Stimulated activated naive CD8-positive, alpha-beta T cell treated with anti-CD3 and anti-CD28 coated beads, Interleukin-15, Interleukin-2, amounts not matched to agents 100 ng/mL and 50 ng/mL, for 24 hours (primary cell): Measurements from ENCODE around the gene ILKAP.
A peak's percentile ranks its signal among the peaks of the same experiment; 100 is the strongest.

ENCODE experiments used
- H3K27ac Mint-ChIP-seq: one replicate; pipeline ENCODE4 v1.8.0; 2021; ENCODE audit warnings: mild to moderate bottlenecking, mixed read lengths
- H3K27me3 Mint-ChIP-seq: one replicate; pipeline ENCODE4 v1.8.0; 2021; ENCODE audit warnings: mixed read lengths
- H3K36me3 Mint-ChIP-seq: one replicate; pipeline ENCODE4 v1.8.0; 2021; ENCODE audit warnings: low read depth, mixed read lengths
- H3K4me1 Mint-ChIP-seq: one replicate; pipeline ENCODE4 v1.8.0; 2021; ENCODE audit warnings: low read depth, mixed read lengths
- H3K4me3 Mint-ChIP-seq: one replicate; pipeline ENCODE4 v1.8.0; 2021; ENCODE audit warnings: mild to moderate bottlenecking, mixed read lengths
- H3K9me3 Mint-ChIP-seq: one replicate; pipeline ENCODE4 v1.8.0; 2021; ENCODE audit warnings: mixed read lengths

The ILKAP gene

DNA sequence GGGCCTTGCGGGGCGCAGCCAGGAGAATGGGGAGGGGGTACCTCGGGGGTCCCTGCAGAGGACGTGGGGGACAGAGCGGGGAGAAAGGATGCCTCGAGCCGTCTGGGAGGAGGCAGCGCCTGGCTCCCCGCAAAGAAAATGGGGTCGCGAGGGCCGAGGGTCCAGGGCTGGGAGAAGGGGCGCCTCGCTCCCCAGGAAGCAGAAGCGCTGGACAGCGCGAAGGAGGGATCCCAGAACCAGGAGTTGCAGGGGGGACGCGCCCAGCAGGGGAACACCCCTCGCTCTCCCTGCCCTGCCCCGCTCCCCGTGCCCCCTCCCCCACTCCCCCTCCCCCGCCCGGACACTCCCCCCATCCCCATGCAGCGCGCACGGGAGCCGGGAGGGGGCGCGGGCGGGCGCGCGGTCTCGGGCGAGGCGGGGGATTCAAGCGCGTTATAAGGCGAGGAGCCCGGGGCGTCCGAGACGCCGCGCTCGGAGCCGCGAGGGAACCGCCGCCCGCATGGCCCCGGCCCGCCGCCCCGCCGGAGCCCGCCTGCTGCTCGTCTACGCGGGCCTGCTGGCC lies 44.9 kb downstream of the ILKAP start, which contains the start of gene ERFE:
Gene ERFE, plus strand, starts transcription at position 462 of the 562 bp plus-strand sequence. Its CDS starts 38 bp downstream, at position 500.
- Mint-ChIP-seq H3K4me3 (peak within 1 kb of the TSS; percentile 60), H3K27ac (no peak within 1 kb of the TSS), H3K4me1 (peaks cover 8% of the 10 kb centered on the region), H3K27me3 (peaks cover 15% of the 10 kb centered on the region), H3K9me3 (no peaks in the 10 kb centered on the region), H3K36me3 (no peaks in the 10 kb centered on the region)

DNA sequence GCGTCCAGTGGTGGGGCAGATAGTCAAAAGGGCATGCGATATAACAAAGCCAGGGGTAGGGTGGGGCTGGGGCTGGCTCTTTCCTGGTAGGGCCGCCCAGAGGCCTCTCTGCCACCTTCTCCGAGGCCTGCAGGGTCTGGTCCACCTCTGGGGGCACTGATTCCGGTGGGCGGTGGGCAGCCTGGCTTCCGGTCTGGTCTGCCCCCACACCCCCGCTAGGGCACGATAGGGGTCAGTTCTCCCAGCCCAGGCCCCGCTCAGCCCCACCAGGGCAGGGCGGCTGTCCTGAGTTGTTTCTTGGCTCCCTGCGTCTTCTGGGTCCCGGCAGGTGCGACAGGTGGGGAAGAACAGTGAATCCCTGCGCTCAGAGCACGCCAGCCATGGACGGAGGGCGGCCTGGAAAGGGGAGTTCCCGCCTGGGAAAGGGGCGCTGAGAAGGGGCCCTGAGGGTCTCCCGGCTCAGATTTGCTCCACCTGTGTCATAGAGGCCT lies 45.4 kb downstream of the ILKAP start:
- peaks cover 8% of the 10 kb centered on the region for H3K4me1 Mint-ChIP-seq
- no peaks in the 10 kb centered on the region for H3K9me3 Mint-ChIP-seq
- H3K27ac Mint-ChIP-seq, result no peak overlapping the region
- no peak overlapping the region for H3K4me3 Mint-ChIP-seq
- H3K36me3 Mint-ChIP-seq, result no peaks in the 10 kb centered on the region
- peaks cover 12% of the 10 kb centered on the region for H3K27me3 Mint-ChIP-seq

DNA sequence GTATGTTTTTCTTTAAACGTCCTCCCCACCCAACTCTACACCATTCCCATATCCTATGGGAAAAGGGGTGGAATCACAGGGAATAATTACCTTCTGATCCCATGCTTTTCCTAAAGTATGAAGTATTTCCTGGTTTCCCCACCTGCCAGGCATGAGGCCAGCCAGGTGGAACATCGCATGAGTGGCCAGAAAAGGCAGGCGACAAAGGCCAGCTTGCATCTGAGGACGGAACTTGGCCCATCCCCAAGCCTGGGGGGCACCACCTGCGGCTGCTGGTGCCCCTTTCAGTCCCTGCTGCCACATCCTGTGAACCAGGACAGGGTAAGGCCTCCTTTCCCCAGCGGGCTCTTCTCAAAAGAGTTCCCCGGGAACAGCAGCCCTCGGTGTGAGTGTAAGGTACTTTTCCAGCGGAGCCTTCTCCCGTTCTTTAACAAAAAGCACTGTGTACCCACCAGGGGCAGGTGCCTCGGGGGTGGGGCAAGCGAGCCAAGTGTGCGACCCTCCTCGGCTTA lies 45.9 kb downstream of the ILKAP start:
- no peaks in the 10 kb centered on the region for H3K9me3 Mint-ChIP-seq
- H3K27ac Mint-ChIP-seq, result no peak overlapping the region
- H3K4me1 Mint-ChIP-seq, result peaks cover 8% of the 10 kb centered on the region
- peaks cover 9% of the 10 kb centered on the region for H3K27me3 Mint-ChIP-seq
- no peaks in the 10 kb centered on the region for H3K36me3 Mint-ChIP-seq
- no peak overlapping the region for H3K4me3 Mint-ChIP-seq

DNA sequence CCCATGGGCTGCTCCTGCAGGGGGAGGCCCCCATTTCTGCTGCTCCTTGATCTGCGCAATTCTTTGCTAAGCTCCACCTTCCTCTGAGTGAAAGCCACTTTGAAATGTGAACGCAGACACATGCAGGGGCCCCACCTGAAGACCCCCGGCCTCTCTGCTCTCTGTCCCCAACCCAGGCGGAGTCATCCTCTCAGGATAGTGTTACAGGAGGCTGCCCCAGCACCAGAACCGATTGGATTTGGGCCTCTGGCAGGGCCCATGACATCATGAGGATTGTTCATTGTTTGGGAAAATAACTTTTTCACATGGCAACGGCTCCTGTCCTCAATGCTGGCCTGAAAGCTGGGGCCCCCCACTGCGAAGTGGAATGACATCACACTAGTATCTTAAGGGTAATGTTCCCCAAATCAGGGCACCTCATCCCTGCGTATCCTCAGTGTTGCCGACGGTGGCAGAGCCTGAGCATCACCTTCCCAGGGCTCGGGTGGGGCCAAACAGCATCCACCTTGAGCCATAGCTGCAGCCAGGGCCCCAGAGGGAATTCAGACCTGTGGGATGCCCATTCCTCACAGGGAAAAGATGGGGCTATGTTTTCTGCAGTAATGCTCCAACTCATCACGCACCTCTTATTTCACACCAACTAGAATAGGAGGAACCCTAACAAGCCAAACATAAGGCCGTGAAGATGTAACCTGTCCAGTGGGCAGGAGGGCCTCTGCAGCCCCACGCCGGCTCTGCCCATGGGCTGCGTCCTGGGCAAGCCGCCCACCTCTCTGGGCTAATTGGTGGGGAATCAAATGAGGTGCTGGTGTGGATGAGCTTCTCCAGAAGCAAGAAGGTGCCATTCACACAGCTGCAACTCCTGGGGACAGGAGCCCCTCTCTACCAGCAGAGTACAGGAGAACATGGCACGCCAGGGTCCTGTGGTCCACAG lies 47.5 kb downstream of the ILKAP start:
- Mint-ChIP-seq H3K9me3 (no peaks in the 10 kb centered on the region), H3K27me3 (peaks cover 9% of the 10 kb centered on the region), H3K27ac (no peak overlapping the region), H3K4me3 (no peak overlapping the region), H3K4me1 (peaks cover 8% of the 10 kb centered on the region), H3K36me3 (no peaks in the 10 kb centered on the region)

DNA sequence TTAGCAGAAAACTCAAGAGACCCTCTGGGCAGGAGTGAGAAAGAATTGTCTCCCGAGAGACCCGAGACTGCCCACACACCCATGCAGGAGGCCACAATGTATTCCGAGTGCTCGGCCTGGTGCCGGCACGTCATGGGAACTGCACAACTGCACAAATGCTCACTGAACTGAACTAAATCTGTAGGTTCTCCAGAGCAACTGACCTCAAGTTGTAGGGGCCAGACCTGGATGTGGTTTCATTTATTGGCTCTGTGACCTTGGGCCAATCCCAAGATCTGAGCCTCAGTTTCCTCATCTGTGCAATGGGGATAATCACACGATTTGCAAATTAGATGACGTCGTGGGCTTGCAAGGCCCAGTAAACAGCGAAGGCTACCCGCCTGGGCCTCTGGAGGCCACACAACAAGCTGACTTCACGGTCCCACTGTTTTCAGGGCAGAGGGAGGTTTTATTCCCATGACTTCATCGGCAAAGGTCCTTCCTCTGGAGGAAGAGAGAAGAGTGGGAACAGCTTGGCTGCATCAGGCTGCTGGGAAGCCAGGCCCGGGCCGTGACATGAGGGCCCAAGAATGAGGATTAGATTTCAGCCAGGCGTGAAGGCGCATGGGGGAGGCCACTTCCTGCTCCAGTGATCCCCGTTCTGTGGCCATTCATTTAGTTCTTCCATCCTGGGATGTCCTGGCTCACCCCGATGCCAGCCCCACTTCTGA lies 48.3 kb downstream of the ILKAP start:
- Mint-ChIP-seq H3K36me3 (no peaks in the 10 kb centered on the region), H3K27me3 (peaks cover 6% of the 10 kb centered on the region), H3K4me3 (no peak overlapping the region), H3K27ac (no peak overlapping the region), H3K9me3 (no peaks in the 10 kb centered on the region), H3K4me1 (peaks cover 4% of the 10 kb centered on the region)

DNA sequence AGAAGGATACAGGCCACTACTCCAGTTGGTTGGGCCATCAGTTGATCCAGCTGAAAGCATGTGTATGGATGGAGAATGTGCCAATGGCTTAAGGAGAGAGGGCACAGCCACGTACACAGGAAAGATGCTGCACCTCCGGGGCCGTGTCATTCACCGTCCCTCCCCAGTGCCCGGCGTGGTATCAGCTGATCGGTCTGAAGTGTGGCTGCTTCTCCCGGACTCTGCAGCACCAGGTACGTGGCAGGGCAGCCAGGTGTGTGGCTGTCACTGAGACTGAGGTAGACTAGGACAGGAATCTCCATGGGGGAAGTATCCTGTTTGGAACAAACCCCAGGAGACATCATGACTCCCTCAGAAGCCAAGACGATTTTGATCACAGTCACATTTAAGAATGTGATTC lies 48.9 kb downstream of the ILKAP start:
- no peak overlapping the region for H3K27ac Mint-ChIP-seq
- peaks cover 5% of the 10 kb centered on the region for H3K27me3 Mint-ChIP-seq
- H3K9me3 Mint-ChIP-seq, result no peaks in the 10 kb centered on the region
- no peaks in the 10 kb centered on the region for H3K36me3 Mint-ChIP-seq
- peaks cover 4% of the 10 kb centered on the region for H3K4me1 Mint-ChIP-seq
- H3K4me3 Mint-ChIP-seq, result no peak overlapping the region

DNA sequence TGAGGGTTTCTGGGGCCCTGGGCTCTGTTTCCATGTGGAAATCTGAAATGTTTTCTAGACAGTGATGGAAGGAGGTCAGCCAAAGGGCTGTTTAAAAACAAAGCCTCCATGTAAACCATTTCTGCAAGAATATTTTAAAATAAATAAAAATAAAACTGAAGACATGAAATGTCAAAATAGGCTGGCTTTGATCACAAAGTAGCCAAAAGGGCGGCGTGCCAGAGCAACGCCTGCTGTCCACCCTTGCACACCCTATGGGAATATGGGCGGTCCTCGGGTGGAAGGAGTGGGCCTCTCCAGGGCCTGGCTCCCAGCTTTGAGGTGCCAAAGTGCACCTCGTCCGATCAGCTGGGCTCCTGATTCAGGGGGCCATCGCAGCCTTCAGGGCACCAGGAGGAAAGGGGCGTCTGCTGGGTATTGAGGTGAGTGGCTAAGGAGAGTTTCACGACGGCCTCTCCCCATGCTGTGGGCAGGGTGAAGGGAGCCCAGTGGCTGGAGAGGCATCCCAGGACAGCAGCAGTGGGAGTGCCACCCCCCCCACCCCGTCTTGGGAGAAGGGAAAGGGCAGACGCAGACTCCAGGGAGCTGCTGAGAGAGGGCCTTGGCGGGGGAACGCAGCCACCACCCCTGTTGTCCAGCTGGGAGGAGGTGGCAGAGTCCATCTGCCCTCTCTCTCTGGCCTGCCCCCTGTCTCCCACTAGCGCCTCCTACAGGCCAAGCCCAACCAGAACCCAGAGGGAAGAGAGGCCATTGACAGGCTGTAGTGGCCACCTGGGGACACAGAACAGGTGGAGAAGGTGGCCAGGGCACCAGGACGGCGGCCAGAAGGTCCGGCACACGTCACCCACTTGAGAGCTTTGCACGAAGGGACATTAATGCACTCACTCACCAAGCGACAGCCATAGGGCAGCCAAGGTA lies 50.5 kb downstream of the ILKAP start:
- Mint-ChIP-seq H3K27ac (no peak overlapping the region), H3K36me3 (no peaks in the 10 kb centered on the region), H3K9me3 (no peaks in the 10 kb centered on the region), H3K4me1 (no peaks in the 10 kb centered on the region), H3K4me3 (no peak overlapping the region), H3K27me3 (no peaks in the 10 kb centered on the region)

DNA sequence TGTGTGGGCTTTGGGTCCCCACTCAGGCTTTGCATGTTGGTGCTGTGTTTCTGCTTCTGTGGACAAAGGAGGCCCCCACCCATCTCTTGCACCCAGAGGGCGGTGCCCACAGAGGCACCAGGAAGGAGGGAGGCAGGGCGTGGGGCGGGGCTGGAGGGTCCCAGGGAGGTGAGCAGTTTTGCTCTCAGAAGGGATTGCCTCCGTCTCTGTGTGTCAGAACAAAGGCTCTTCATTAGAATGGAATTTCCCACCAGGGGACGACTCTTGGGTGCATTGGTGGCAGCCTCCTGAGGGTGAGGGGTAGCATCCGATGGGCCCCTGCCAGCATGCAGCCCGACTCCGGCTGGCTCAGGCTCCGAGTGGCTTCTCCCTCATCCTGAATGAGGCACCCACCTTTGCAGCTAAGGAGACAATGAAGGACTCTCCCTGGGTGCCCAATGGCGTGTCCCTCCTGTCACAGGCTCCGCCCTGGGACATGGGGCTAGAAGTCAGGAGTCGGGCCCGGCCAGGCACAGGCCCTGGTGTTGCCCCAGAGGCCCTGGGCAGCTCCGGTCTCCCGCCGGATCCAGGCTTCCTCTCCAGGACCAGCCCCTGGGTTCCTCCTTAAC lies 51.8 kb downstream of the ILKAP start:
- Mint-ChIP-seq H3K9me3 (no peaks in the 10 kb centered on the region), H3K27me3 (no peaks in the 10 kb centered on the region), H3K27ac (no peak overlapping the region), H3K4me1 (no peaks in the 10 kb centered on the region), H3K4me3 (no peak overlapping the region), H3K36me3 (no peaks in the 10 kb centered on the region)

DNA sequence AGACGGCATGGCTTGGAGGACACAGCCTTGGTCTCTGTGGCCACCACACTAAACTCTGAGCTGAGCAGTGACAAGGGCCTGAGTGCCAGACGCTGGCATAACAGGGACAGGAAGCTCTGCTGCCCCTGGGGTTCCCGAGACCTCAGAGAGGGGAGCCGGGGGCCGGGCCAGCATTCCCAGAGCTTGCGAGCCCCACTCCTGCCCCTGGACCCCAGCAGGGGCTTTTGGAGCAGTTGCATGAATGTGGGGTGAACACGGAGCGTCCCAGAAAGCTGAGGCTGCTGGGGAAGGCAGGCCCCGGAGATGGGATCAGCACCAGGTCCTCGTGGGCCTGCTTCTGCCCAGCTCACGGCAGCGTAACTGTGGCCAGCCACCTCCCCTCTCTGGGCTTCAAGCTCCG lies 52.3 kb downstream of the ILKAP start:
- Mint-ChIP-seq H3K36me3 (no peaks in the 10 kb centered on the region), H3K4me1 (no peaks in the 10 kb centered on the region), H3K27me3 (no peaks in the 10 kb centered on the region), H3K27ac (no peak overlapping the region), H3K4me3 (no peak overlapping the region), H3K9me3 (no peaks in the 10 kb centered on the region)

DNA sequence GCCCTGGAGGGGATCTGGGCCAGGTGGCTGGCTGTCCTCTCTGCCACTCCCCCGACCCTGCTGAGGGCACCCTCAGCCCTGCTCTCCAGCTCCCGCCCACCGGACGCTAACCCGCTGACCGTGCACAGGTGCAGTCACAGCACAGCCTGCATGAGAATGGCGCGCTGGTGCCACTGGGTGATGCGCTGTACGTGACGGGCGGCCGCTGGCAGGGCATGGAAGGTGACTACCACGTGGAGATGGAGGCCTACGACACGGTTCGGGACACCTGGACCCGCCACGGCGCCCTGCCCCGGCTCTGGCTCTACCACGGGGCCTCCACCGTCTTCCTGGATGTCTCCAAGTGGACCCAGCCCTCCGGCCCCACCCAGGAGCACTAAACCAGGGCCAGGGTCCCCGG lies 52.8 kb downstream of the ILKAP start:
- Mint-ChIP-seq H3K27ac (no peak overlapping the region), H3K4me1 (no peaks in the 10 kb centered on the region), H3K27me3 (no peaks in the 10 kb centered on the region), H3K4me3 (no peak overlapping the region), H3K9me3 (no peaks in the 10 kb centered on the region), H3K36me3 (no peaks in the 10 kb centered on the region)

DNA sequence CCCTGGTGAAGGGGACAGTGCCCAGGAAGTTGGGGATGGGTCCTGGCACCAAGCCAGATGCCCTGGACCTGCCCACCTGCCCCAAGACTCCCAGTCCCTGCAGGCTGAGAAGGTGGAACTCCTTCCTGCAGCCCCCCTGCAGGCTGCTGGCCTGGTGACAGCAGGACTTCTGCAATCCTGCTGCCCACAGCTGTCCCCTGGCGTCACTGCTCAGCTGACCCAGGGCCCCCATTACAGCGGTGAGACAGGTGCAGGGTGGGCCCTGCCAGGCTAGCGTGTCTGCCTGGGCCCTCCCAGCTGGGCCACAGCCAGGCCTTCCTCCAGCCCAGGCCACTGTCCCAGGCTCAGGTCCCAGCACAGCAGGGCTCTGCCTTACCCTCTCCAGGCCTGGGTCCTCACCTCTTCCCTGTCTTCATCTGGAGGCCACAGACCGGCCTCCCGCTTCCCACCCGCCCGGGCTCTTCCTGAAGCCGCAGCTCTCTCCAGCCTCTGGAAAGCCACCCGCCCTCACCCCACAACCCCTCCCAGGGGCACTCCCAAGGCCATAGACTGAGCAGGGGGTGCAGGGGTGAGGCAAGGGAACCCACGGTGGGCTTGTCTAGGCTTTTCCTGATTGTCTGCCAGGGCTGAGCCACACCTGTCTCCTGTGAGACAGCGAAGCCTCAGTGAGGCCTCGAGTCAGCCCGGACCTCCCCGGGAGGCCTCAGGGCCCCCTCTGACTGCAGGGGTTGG lies 53.5 kb downstream of the ILKAP start:
- H3K27me3 Mint-ChIP-seq, result no peaks in the 10 kb centered on the region
- no peaks in the 10 kb centered on the region for H3K36me3 Mint-ChIP-seq
- H3K4me3 Mint-ChIP-seq, result no peak overlapping the region
- H3K4me1 Mint-ChIP-seq, result no peaks in the 10 kb centered on the region
- H3K27ac Mint-ChIP-seq, result no peak overlapping the region
- no peaks in the 10 kb centered on the region for H3K9me3 Mint-ChIP-seq

DNA sequence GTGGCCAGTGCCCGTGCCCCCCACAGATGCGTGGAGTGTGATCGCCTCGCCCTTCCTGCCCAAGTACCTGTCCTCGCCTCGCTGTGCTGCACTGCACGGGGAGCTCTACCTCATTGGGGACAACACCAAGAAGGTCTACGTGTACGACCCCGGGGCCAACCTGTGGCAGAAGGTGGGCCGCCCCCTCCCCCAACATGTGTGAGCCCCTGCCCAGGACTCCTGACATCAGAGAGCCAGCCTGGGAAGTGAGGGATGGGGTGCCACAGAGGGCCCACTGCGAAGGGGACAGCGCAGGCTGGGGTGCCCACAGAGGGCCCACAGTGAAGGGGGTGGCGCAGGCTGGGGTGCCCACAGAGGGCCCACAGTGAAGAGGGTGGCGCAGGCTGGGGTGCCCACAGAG lies 54.5 kb downstream of the ILKAP start:
- Mint-ChIP-seq H3K4me1 (no peaks in the 10 kb centered on the region), H3K36me3 (no peaks in the 10 kb centered on the region), H3K9me3 (no peaks in the 10 kb centered on the region), H3K27me3 (no peaks in the 10 kb centered on the region), H3K27ac (no peak overlapping the region), H3K4me3 (no peak overlapping the region)

DNA sequence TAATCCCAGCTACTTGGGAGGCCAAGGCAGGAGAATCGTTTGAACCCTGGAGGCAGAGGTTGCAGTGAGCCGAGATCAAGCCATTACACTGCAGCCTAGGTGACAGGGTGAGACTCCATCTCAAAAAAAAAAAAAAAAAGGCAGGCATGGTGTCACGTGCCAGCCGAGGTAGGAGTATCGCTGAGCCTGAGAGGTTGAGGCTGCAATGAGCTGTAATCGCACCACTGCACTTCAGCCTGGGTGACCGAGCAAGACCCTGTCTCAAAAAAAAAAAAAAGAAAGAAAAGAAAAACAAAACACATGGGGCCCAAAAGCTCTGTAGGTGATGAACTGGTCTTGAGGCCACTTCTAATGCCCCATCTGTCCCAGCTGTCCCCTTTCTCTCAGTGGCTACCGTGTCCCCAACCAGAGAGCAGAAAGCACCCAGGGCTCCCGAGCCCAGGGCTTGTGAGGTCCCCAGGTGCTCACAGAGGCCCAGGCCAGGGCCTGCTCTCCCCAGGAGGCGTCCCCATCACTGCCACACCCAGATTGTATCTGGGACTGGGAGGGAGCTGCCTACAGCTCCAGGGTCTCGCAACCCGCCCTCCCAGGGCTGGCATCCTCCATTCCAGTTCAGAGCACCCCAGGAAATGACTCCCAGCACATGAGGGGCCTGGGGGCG lies 56.5 kb downstream of the ILKAP start:
- Mint-ChIP-seq H3K27ac (no peak overlapping the region), H3K4me3 (no peak overlapping the region), H3K36me3 (no peaks in the 10 kb centered on the region), H3K4me1 (no peaks in the 10 kb centered on the region), H3K27me3 (no peaks in the 10 kb centered on the region), H3K9me3 (no peaks in the 10 kb centered on the region)
